ENCODE measurements around the gene TMEM135.

- TF ChIP-seq CTCF (IDR thresholded peaks at IDR 0.05) (no peak), POLR2A (IDR thresholded peaks at IDR 0.05) (no peak)
These were observed 83.2 kb downstream of the TMEM135 start for GRCh38 chr11:87120937-87121336.

All from thyroid gland (tissue), 4 donors.